GM12878 (cell line): ENCODE data around the gene ERN1. TPM values are rescaled to one million over a fixed set of nuclear protein-coding genes. Genes with fewer than 3 reads are reported as not detected.

ENCODE experiments used
- ATAC-seq: fragments of 200-7000 bp; cut with Tn5 transposase; 3 replicates; pipeline ENCODE4 v1.9.1; 2020; ENCODE audit warnings: mild to moderate bottlenecking, moderate library complexity
- BruUV-seq: library from RNA; stranded (reverse); fragments of 400-500 nt; replicated peaks from 2 replicates; lab custom pipeline; 2021; lab: Mats Ljungman, UMichigan
- CTCF ChIA-PET: fragments of 300-600 bp; sonication (Branson Sonifier 250); formaldehyde crosslinking; extraction: SDS; loops from one replicate; lab custom pipeline; 2021; ENCODE audit warnings: inconsistent platforms; lab: Yijun Ruan, JAX
- POLR2A ChIA-PET: fragments of 350-600 bp; formaldehyde crosslinking; extraction: SDS; loops from one replicate; lab custom pipeline; 2021; ENCODE audit warnings: inconsistent platforms; lab: Charles Lee
- RAD21 ChIA-PET: fragments of 300-600 bp; sonication (Branson Sonifier 250); formaldehyde crosslinking; loops from one replicate; lab custom pipeline; 2023; ENCODE audit warnings: antibody characterized with exemption; ENCODE audit not compliant: unreplicated experiment; lab: Charles Lee
- SMC1A ChIA-PET: fragments of 300-600 bp; sonication (Branson Sonifier 250); formaldehyde crosslinking; loops from one replicate; lab custom pipeline; 2023; ENCODE audit not compliant: unreplicated experiment, uncharacterized antibody; lab: Charles Lee
- DNase-seq: peaks from one replicate; pipeline ENCODE4 v3.0.0-alpha.2; 2011; ENCODE audit warnings: low read depth, low spot score
- FAIRE-seq: peaks from 3 replicates; lab custom pipeline; 2011; peaks lifted over from hg19 to GRCh38; lab: Jason Lieb, UNC
- H2AFZ ChIP-seq: 2 replicates; pipeline ENCODE4 v1.6.0; 2011; ENCODE audit warnings: low read depth, low read length, control low read depth; ENCODE audit not compliant: control insufficient read depth
- H3K27ac ChIP-seq: 2 replicates; pipeline ENCODE4 v1.5.1; 2011; ENCODE audit warnings: control low read depth; ENCODE audit not compliant: control insufficient read depth, insufficient read depth
- H3K27me3 ChIP-seq, 2 experiments: replicated peaks in 1 of 2; 2 replicates each; pipeline versions ENCODE4 v1.6.0 to v1.6.1; 2011; ENCODE audit warnings: low read length in 1 of 2; ENCODE audit not compliant: control insufficient read depth in 2 of 2, insufficient read depth in 2 of 2
- H3K36me3 ChIP-seq, 2 experiments: 2 replicates each; pipeline ENCODE4 v1.5.1; 2011; ENCODE audit warnings: low read length in 1 of 2; ENCODE audit not compliant: control insufficient read depth in 2 of 2, insufficient read depth in 2 of 2
- H3K4me1 ChIP-seq: 2 replicates; pipeline ENCODE4 v1.6.1; 2011; ENCODE audit warnings: mild to moderate bottlenecking, low read length, moderate library complexity, mixed read lengths; ENCODE audit not compliant: control insufficient read depth, insufficient read depth
- H3K4me2 ChIP-seq: 2 replicates; pipeline ENCODE4 v1.6.0; 2011; ENCODE audit warnings: control low read depth; ENCODE audit not compliant: control insufficient read depth, insufficient read depth
- H3K4me3 ChIP-seq: fragments of 200-600 bp; sonication (generic); 2 replicates; pipeline ENCODE4 v1.5.1; 2016
- H3K79me2 ChIP-seq: 2 replicates; pipeline ENCODE4 v1.6.0; 2011; ENCODE audit warnings: low read length; ENCODE audit not compliant: control insufficient read depth, insufficient read depth
- H3K9ac ChIP-seq: 2 replicates; pipeline ENCODE4 v1.8.0; 2011; ENCODE audit warnings: low read length, control low read depth, mixed read lengths; ENCODE audit not compliant: control insufficient read depth, insufficient read depth
- H3K9me3 ChIP-seq: replicated peaks from 3 replicates; pipeline ENCODE4 v1.5.1; 2011; ENCODE audit warnings: mild to moderate bottlenecking, low read length; ENCODE audit not compliant: control insufficient read depth, insufficient read depth
- H4K20me1 ChIP-seq: 2 replicates; pipeline ENCODE4 v1.6.0; 2011; ENCODE audit not compliant: control insufficient read depth, insufficient read depth
- BRCA1 ChIP-seq: IDR thresholded peaks from 2 replicates; pipeline ENCODE4 v1.6.1; 2011; ENCODE audit warnings: low read depth, low read length, improper control_type of control experiment
- WGBS: methylation state at CpG from one replicate; pipeline ENCODE4 v1.1.6; 2016; ENCODE audit warnings: low lambda C conversion rate; ENCODE audit not compliant: insufficient replicate concordance, insufficient coverage; ENCODE audit errors: missing lambda C conversion rate; 5-methylcytosine and 5-hydroxymethylcytosine counted together
- in situ Hi-C: fragments of 300-500 bp; cut with MboI; formaldehyde crosslinking; loops from 9 replicates; pipeline ENCODE4 v1.14.3; 2018; ENCODE audit warnings: mixed read lengths
- intact Hi-C: fragments of 100-400 bp; cut with micrococcal nuclease; formaldehyde crosslinking; loops from one replicate; pipeline ENCODE4 v1.14.2; 2022; ENCODE audit not compliant: unreplicated experiment
- polyA plus RNA-seq, 11 experiments: library from polyadenylated mRNA; depleted of rRNA in 4 of 11; unstranded in 6 of 11; stranded (reverse) in 5 of 11; fragments of >200 nt; fragmentation: Nextera tagmentation in 4 of 11; fragmentation: Illumina TruSeq in 1 of 11; extraction: Ambion mirVana in 4 of 11; extraction: Trizol in 1 of 11; gene quantifications; 1 replicate in 1 of 11; 2 replicates in 10 of 11; pipeline versions ENCODE4 v1.2.1 to v1.2.3, GENCODE V29; 2011 to 2016; ENCODE audit warnings: inconsistent platforms in 2 of 11, missing spikeins in 2 of 11, low read depth in 1 of 11
- total RNA-seq, 4 experiments: library from RNA; depleted of rRNA in 3 of 4; stranded (reverse); fragments of >200 nt in 3 of 4; fragmentation: Illumina TruSeq in 1 of 4; extraction: Trizol in 1 of 4; gene quantifications; 2 replicates each; pipeline versions ENCODE4 v1.2.1 to v1.2.3, GENCODE V29; 2013 to 2021
- TF ChIP-seq, protein P1 (sequence below), 3 experiments: IDR thresholded peaks in 2 of 3; conservative IDR thresholded peaks in 1 of 3; 2 replicates each; pipeline ENCODE4 v1.5.1; 2011; ENCODE audit warnings: low read depth in 3 of 3, low read length in 3 of 3, mild to moderate bottlenecking in 3 of 3, control low read depth in 2 of 3, moderate library complexity in 2 of 3, inconsistent platforms in 1 of 3, mixed read lengths in 1 of 3; ENCODE audit not compliant: control insufficient read depth in 2 of 3, insufficient read depth in 1 of 3; ENCODE audit errors: extremely low read depth in 1 of 3
- TF ChIP-seq, protein P2 (sequence below): IDR thresholded peaks from 2 replicates; pipeline ENCODE4 v1.6.1; 2012; ENCODE audit warnings: improper control_type of control experiment, low read depth, low read length; ENCODE audit not compliant: insufficient replicate concordance
- TF ChIP-seq, protein P3 (sequence below): fragments of 150-350 bp; IDR thresholded peaks from 2 replicates; pipeline ENCODE4 v1.6.1; 2014; ENCODE audit warnings: mild to moderate bottlenecking, low read depth, low read length

ERN1 gene
- total and polyA plus RNA-seq, 10 of the 15 experiments (the other 5 are each of a cell fraction or from before 2014, with no cell fraction given): 2.6 to 19.2 (median 7.6) TPM

DNA sequence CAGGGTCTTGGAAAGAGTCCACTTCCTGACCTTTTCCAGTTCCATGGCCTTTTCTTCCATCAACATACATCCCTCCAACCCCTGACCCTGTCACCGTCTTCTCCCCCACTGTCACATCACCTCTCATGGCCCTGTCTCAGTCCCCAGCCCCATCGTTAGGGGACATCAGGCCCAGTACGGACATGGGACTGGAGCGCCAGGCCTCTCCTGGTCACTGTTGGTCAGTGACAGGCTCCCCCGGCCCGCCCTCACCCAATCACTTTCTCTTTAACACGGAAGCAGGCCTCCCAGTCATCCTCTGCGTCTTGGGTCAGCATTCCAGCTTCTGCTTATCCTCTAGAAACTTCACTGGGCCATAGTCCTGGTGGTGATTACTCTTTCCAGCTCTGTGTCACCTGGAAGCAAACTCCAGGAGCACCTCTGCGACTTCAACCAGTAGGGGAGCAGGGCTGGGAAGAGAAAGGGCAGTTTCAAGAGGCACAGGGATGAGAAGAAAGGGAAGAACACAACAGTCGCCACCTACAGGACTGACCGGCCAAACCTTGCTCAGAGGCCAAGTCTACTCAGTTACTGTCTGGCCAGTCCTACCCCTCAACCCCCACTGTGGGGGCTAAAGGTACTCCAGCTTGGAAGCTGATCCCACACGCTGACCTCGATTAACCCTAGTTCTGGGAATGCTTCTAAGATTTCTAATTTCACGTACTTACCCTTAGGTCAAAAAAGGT, 93.6 kb downstream of the ERN1 start:
- intact Hi-C loops (no loop called here), in situ Hi-C loops (loop anchor here (25.0 kb wide), 1 partner anchor 251 kb away; no protein-coding TSS in a partner anchor)
- RAD21 ChIA-PET: no interaction called here
- TF ChIP-seq BRCA1: no peak
- TF ChIP-seq, protein P1, sequence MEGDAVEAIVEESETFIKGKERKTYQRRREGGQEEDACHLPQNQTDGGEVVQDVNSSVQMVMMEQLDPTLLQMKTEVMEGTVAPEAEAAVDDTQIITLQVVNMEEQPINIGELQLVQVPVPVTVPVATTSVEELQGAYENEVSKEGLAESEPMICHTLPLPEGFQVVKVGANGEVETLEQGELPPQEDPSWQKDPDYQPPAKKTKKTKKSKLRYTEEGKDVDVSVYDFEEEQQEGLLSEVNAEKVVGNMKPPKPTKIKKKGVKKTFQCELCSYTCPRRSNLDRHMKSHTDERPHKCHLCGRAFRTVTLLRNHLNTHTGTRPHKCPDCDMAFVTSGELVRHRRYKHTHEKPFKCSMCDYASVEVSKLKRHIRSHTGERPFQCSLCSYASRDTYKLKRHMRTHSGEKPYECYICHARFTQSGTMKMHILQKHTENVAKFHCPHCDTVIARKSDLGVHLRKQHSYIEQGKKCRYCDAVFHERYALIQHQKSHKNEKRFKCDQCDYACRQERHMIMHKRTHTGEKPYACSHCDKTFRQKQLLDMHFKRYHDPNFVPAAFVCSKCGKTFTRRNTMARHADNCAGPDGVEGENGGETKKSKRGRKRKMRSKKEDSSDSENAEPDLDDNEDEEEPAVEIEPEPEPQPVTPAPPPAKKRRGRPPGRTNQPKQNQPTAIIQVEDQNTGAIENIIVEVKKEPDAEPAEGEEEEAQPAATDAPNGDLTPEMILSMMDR (IDR thresholded peaks at IDR 0.05 in 2 of 3, conservative IDR thresholded peaks at IDR 0.05 in 1 of 3; ENCODE audit: control insufficient read depth in 2 of 3, extremely low read depth in 1 of 3, insufficient read depth in 1 of 3, low read depth in 3 of 3, low read length in 3 of 3): 0 out of 6 replicates have a peak, but pooled peaks of 1 of the 3 experiments have one; percentile 12
- TF ChIP-seq, protein P2, sequence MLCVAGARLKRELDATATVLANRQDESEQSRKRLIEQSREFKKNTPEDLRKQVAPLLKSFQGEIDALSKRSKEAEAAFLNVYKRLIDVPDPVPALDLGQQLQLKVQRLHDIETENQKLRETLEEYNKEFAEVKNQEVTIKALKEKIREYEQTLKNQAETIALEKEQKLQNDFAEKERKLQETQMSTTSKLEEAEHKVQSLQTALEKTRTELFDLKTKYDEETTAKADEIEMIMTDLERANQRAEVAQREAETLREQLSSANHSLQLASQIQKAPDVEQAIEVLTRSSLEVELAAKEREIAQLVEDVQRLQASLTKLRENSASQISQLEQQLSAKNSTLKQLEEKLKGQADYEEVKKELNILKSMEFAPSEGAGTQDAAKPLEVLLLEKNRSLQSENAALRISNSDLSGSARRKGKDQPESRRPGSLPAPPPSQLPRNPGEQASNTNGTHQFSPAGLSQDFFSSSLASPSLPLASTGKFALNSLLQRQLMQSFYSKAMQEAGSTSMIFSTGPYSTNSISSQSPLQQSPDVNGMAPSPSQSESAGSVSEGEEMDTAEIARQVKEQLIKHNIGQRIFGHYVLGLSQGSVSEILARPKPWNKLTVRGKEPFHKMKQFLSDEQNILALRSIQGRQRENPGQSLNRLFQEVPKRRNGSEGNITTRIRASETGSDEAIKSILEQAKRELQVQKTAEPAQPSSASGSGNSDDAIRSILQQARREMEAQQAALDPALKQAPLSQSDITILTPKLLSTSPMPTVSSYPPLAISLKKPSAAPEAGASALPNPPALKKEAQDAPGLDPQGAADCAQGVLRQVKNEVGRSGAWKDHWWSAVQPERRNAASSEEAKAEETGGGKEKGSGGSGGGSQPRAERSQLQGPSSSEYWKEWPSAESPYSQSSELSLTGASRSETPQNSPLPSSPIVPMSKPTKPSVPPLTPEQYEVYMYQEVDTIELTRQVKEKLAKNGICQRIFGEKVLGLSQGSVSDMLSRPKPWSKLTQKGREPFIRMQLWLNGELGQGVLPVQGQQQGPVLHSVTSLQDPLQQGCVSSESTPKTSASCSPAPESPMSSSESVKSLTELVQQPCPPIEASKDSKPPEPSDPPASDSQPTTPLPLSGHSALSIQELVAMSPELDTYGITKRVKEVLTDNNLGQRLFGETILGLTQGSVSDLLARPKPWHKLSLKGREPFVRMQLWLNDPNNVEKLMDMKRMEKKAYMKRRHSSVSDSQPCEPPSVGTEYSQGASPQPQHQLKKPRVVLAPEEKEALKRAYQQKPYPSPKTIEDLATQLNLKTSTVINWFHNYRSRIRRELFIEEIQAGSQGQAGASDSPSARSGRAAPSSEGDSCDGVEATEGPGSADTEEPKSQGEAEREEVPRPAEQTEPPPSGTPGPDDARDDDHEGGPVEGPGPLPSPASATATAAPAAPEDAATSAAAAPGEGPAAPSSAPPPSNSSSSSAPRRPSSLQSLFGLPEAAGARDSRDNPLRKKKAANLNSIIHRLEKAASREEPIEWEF: no peak
- TF ChIP-seq, protein P3, sequence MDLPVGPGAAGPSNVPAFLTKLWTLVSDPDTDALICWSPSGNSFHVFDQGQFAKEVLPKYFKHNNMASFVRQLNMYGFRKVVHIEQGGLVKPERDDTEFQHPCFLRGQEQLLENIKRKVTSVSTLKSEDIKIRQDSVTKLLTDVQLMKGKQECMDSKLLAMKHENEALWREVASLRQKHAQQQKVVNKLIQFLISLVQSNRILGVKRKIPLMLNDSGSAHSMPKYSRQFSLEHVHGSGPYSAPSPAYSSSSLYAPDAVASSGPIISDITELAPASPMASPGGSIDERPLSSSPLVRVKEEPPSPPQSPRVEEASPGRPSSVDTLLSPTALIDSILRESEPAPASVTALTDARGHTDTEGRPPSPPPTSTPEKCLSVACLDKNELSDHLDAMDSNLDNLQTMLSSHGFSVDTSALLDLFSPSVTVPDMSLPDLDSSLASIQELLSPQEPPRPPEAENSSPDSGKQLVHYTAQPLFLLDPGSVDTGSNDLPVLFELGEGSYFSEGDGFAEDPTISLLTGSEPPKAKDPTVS: no peak
- no peaks in the 10 kb centered on the region for H3K4me1 ChIP-seq
- 77% methylated on average over 14 of the region's 14 CpGs for WGBS
- H3K9ac ChIP-seq: no peak overlapping the region
- no peak overlapping the region for H3K4me2 ChIP-seq
- ATAC-seq (peak; percentile 36; the same call in 1 of the 3 replicates), FAIRE-seq (no peak), DNase-seq (no peak)
- no peaks in the 10 kb centered on the region for H4K20me1 ChIP-seq
- H2AFZ ChIP-seq: no peak overlapping the region
- POLR2A ChIA-PET: no interaction called here
- H3K4me3 ChIP-seq: no peak overlapping the region
- H3K9me3 ChIP-seq: no peaks in the 10 kb centered on the region
- no peaks in the 10 kb centered on the region for H3K27me3 ChIP-seq
- CTCF ChIA-PET: interaction anchor here (13.0 kb wide), 1 partner anchor 98 kb away, joined by 915 read pairs; the partner anchor contains the start of gene ERN1
- BruUV-seq: no TSS peak
- H3K79me2 ChIP-seq: no peaks in the 10 kb centered on the region
- no peaks in the 10 kb centered on the region; a peak in 2 of 4 replicates for H3K36me3 ChIP-seq
- H3K27ac ChIP-seq: no peak overlapping the region
- SMC1A ChIA-PET: interaction anchor here (0.8 to 1.4 kb wide), 2 partner anchors 88 to 97 kb away, joined by 3 to 4 read pairs; no protein-coding TSS in a partner anchor
